IMR-90 (cell line): ENCODE data around the gene NFASC. TPM values are rescaled to one million over a fixed set of nuclear protein-coding genes. Genes with fewer than 3 reads are reported as not detected.

Experiments
- ATAC-seq: fragments of 200-7000 bp; cut with Tn5 transposase; 2 replicates; pipeline ENCODE4 v1.9.1; 2020; ENCODE audit warnings: low read depth, mild to moderate bottlenecking, moderate library complexity
- BruUV-seq: library from RNA; stranded (reverse); fragments of 400-500 nt; replicated peaks from 2 replicates; lab custom pipeline; 2021; lab: Mats Ljungman, UMichigan
- CTCF ChIA-PET: fragments of 300-600 bp; formaldehyde crosslinking; extraction: SDS; loops from one replicate; lab custom pipeline; 2021; ENCODE audit warnings: antibody characterized with exemption; lab: Yijun Ruan, JAX
- POLR2A ChIA-PET: fragments of 300-600 bp; sonication (Branson Sonifier 250); formaldehyde crosslinking; loops from one replicate; lab custom pipeline; 2022; ENCODE audit warnings: antibody characterized with exemption; ENCODE audit not compliant: unreplicated experiment; lab: Charles Lee
- DNase-seq: peaks from one replicate; pipeline ENCODE4 v3.0.0; 2013
- H2AFZ ChIP-seq: replicated peaks from 2 replicates; pipeline ENCODE3; 2013; ENCODE audit warnings: low read length, mild to moderate bottlenecking; ENCODE audit not compliant: poor library complexity
- H2AK5ac ChIP-seq: 2 replicates; pipeline ENCODE4 v1.6.1; 2013; ENCODE audit warnings: low read depth, low read length, inconsistent platforms
- H2AK9ac ChIP-seq: replicated peaks from 2 replicates; pipeline ENCODE3; 2013; ENCODE audit warnings: mild to moderate bottlenecking, low read depth, low read length, moderate library complexity; ENCODE audit not compliant: poor library complexity
- H2BK120ac ChIP-seq: 2 replicates; pipeline ENCODE4 v1.6.1; 2013; ENCODE audit warnings: low read depth, low read length, inconsistent platforms
- H2BK15ac ChIP-seq: 3 replicates; pipeline ENCODE4 v1.6.1; 2013; ENCODE audit warnings: low read depth, low read length, inconsistent platforms
- H2BK20ac ChIP-seq: 2 replicates; pipeline ENCODE4 v1.6.1; 2013; ENCODE audit warnings: low read depth, mild to moderate bottlenecking, inconsistent platforms, low read length, moderate library complexity
- H2BK5ac ChIP-seq: 2 replicates; pipeline ENCODE4 v1.6.1; 2013; ENCODE audit warnings: mild to moderate bottlenecking, low read depth, low read length, inconsistent platforms; ENCODE audit not compliant: poor library complexity, severe bottlenecking
- H3K14ac ChIP-seq: replicated peaks from 2 replicates; pipeline ENCODE4 v1.6.1; 2013; ENCODE audit warnings: low read depth, low read length, inconsistent platforms
- H3K18ac ChIP-seq: 2 replicates; pipeline ENCODE4 v1.6.1; 2013; ENCODE audit warnings: low read depth, low read length, control low read depth
- H3K23ac ChIP-seq: 2 replicates; pipeline ENCODE4 v1.6.1; 2013; ENCODE audit warnings: low read depth, low read length, inconsistent platforms
- H3K27ac ChIP-seq: 2 replicates; pipeline ENCODE4 v1.5.1; 2013; ENCODE audit warnings: mild to moderate bottlenecking, control low read depth, low read length; ENCODE audit not compliant: insufficient read depth
- H3K27me3 ChIP-seq: 2 replicates; pipeline ENCODE4 v1.6.1; 2013; ENCODE audit warnings: low read length; ENCODE audit not compliant: control insufficient read depth, insufficient read depth
- H3K36me3 ChIP-seq: 2 replicates; pipeline ENCODE4 v1.6.1; 2013; ENCODE audit warnings: low read length, mixed read lengths; ENCODE audit not compliant: control insufficient read depth, insufficient read depth
- H3K4ac ChIP-seq: 2 replicates; pipeline ENCODE4 v1.6.1; 2013; ENCODE audit warnings: low read depth, low read length, inconsistent platforms
- H3K4me1 ChIP-seq: 2 replicates; pipeline ENCODE4 v1.6.1; 2013; ENCODE audit warnings: low read length, mixed read lengths; ENCODE audit not compliant: control insufficient read depth, insufficient read depth
- H3K4me2 ChIP-seq: 2 replicates; pipeline ENCODE4 v1.6.1; 2013; ENCODE audit warnings: low read depth, mild to moderate bottlenecking, control low read depth, low read length, moderate library complexity
- H3K4me3 ChIP-seq: 2 replicates; pipeline ENCODE4 v1.5.1; 2013; ENCODE audit warnings: low read depth, mild to moderate bottlenecking, control low read depth, low read length, moderate library complexity; ENCODE audit not compliant: insufficient read depth
- H3K56ac ChIP-seq: 2 replicates; pipeline ENCODE4 v1.6.1; 2013; ENCODE audit warnings: low read length, inconsistent platforms; ENCODE audit not compliant: insufficient read depth; ENCODE audit errors: extremely low read depth
- H3K79me1 ChIP-seq, 2 experiments: 2 replicates each; pipeline ENCODE4 v1.6.1; 2013; ENCODE audit warnings: low read length in 2 of 2, inconsistent platforms in 1 of 2, low read depth in 1 of 2
- H3K9ac ChIP-seq: 2 replicates; pipeline ENCODE4 v1.6.1; 2013; ENCODE audit warnings: low read depth, low read length, control low read depth
- H3K9me1 ChIP-seq: 2 replicates; pipeline ENCODE4 v1.6.1; 2013; ENCODE audit warnings: low read length, inconsistent platforms; ENCODE audit not compliant: insufficient read depth
- H3K9me3 ChIP-seq: 2 replicates; pipeline ENCODE4 v1.6.1; 2013; ENCODE audit warnings: low read length; ENCODE audit not compliant: control insufficient read depth, insufficient read depth
- H4K20me1 ChIP-seq: 2 replicates; pipeline ENCODE4 v1.6.1; 2013; ENCODE audit warnings: low read length, inconsistent platforms; ENCODE audit not compliant: insufficient read depth
- H4K5ac ChIP-seq: 2 replicates; pipeline ENCODE4 v1.6.1; 2013; ENCODE audit warnings: mild to moderate bottlenecking, low read depth, low read length, control low read depth
- H4K8ac ChIP-seq, 2 experiments: 2 replicates each; pipeline ENCODE4 v1.6.1; 2013; ENCODE audit warnings: low read depth in 2 of 2, low read length in 2 of 2, control low read depth in 1 of 2, inconsistent platforms in 1 of 2
- H4K91ac ChIP-seq: 2 replicates; pipeline ENCODE4 v1.6.1; 2013; ENCODE audit warnings: low read depth, low read length, inconsistent platforms; ENCODE audit not compliant: insufficient read depth
- BHLHE40 ChIP-seq: fragments of 150-350 bp; IDR thresholded peaks from 2 replicates; pipeline ENCODE4 v1.6.1; 2016; ENCODE audit warnings: mild to moderate bottlenecking, low read depth, low read length
- CEBPB ChIP-seq: IDR thresholded peaks from 2 replicates; pipeline ENCODE4 v1.6.1; 2012; ENCODE audit warnings: low read depth, low read length, improper control_type of control experiment
- CHD1 ChIP-seq: IDR thresholded peaks from 2 replicates; pipeline ENCODE4 v1.6.1; 2012; ENCODE audit warnings: low read depth, low read length, improper control_type of control experiment
- FOS ChIP-seq: fragments of 150-350 bp; IDR thresholded peaks from 2 replicates; pipeline ENCODE4 v1.6.1; 2016; ENCODE audit warnings: low read depth, low read length
- MAFK ChIP-seq: IDR thresholded peaks from 2 replicates; pipeline ENCODE4 v1.6.1; 2012; ENCODE audit warnings: low read depth, low read length, improper control_type of control experiment
- MAZ ChIP-seq: IDR thresholded peaks from 2 replicates; pipeline ENCODE4 v1.6.1; 2012; ENCODE audit warnings: low read depth, mild to moderate bottlenecking, low read length, improper control_type of control experiment, moderate library complexity, borderline replicate concordance
- MXI1 ChIP-seq: IDR thresholded peaks from 2 replicates; pipeline ENCODE4 v1.6.1; 2012; ENCODE audit warnings: low read depth, mild to moderate bottlenecking, low read length, moderate library complexity, borderline replicate concordance
- NFE2L2 ChIP-seq: fragments of 150-350 bp; IDR thresholded peaks from 2 replicates; pipeline ENCODE4 v1.6.1; 2016; ENCODE audit warnings: low read depth, mild to moderate bottlenecking, low read length
- POLR2A ChIP-seq: IDR thresholded peaks from 2 replicates; pipeline ENCODE4 v1.6.1; 2012; ENCODE audit warnings: mild to moderate bottlenecking, low read depth, low read length
- RAD21 ChIP-seq: IDR thresholded peaks from 2 replicates; pipeline ENCODE4 v1.6.1; 2012; ENCODE audit warnings: low read length, improper control_type of control experiment
- RCOR1 ChIP-seq: IDR thresholded peaks from 2 replicates; pipeline ENCODE4 v1.6.1; 2012; ENCODE audit warnings: mild to moderate bottlenecking, low read length, improper control_type of control experiment; ENCODE audit not compliant: insufficient replicate concordance
- RFX5 ChIP-seq: IDR thresholded peaks from 2 replicates; pipeline ENCODE4 v1.8.0; 2012; ENCODE audit warnings: low read depth, mild to moderate bottlenecking, low read length, moderate library complexity
- SMC3 ChIP-seq: fragments of 150-350 bp; IDR thresholded peaks from 2 replicates; pipeline ENCODE4 v1.6.1; 2016; ENCODE audit warnings: low read depth, mild to moderate bottlenecking, antibody characterized with exemption, low read length, moderate library complexity
- WGBS, 2 experiments: methylation state at CpG; one replicate each; pipeline versions ENCODE4 v1.1.5 to v1.1.7; 2013; ENCODE audit warnings: missing lambda C conversion rate in 2 of 2; ENCODE audit not compliant: insufficient read length in 1 of 2; ENCODE audit errors: extremely low coverage in 2 of 2; 5-methylcytosine and 5-hydroxymethylcytosine counted together
- dilution Hi-C: fragments of 300-500 bp; cut with HindIII; formaldehyde crosslinking; loops from one replicate; pipeline ENCODE4 v1.14.3; 2018; ENCODE audit warnings: low sequenced_read_pairs; ENCODE audit not compliant: unreplicated experiment
- in situ Hi-C: fragments of 300-500 bp; cut with MboI; formaldehyde crosslinking; loops from 3 replicates; pipeline ENCODE4 v1.14.3; 2019; ENCODE audit warnings: low sequenced_read_pairs, inconsistent platforms, mixed read lengths
- intact Hi-C: fragments of 100-400 bp; cut with micrococcal nuclease; formaldehyde crosslinking; loops from 2 replicates; pipeline ENCODE4 v1.10.0; 2022
- polyA plus RNA-seq, 3 experiments: library from polyadenylated mRNA; depleted of rRNA; stranded (reverse); fragments of >200 nt; gene quantifications; 2 replicates each; pipeline ENCODE4 v1.2.3, GENCODE V29; 2012; ENCODE audit warnings: low replicate concordance in 1 of 3
- total RNA-seq: library from RNA; depleted of rRNA; stranded (reverse); fragments of >200 nt; gene quantifications from 2 replicates; pipeline ENCODE4 v1.2.3, GENCODE V29; 2012
- TF ChIP-seq, protein P1 (sequence below): fragments of 150-350 bp; IDR thresholded peaks from 2 replicates; pipeline ENCODE4 v1.6.1; 2016; ENCODE audit warnings: low read depth, mild to moderate bottlenecking, low read length, moderate library complexity, borderline replicate concordance
- TF ChIP-seq, protein P2 (sequence below): fragments of 150-350 bp; IDR thresholded peaks from 2 replicates; pipeline ENCODE4 v1.6.1; 2017; ENCODE audit warnings: mild to moderate bottlenecking, antibody characterized with exemption, low read length, low read depth
- TF ChIP-seq, protein P3 (sequence below): conservative IDR thresholded peaks from 2 replicates; pipeline ENCODE4 v1.5.1; 2012; ENCODE audit warnings: mild to moderate bottlenecking, low read depth, low read length, improper control_type of control experiment

Gene NFASC
- total and polyA plus RNA-seq, 2 of the 4 experiments (the other 2 are of a cell fraction) = 0.18 to 0.79 TPM

DNA sequence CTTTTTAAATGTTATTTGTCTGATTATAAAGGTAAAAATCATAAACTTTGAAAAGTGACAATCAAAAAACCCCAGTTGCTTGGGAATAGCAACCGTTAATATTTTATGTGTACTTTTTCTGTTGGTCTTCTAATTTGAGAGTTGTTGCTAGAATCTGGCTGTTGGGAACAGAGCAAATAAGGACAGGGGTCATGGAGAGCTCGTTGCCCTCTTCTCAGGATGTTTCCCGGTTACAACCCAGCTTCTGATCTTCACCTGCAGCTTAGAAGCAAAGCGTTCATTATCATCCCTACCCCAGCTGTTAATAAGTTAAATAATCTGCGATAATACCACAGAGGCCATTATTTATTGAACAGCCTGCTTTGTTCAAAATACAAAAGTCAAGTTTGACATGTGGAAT lies 22.1 kb upstream of the NFASC start:
- dilution Hi-C loops = no loop called here
- Histone ChIP-seq H3K4me1 (no peaks in the 10 kb centered on the region), H3K79me1 (no peaks in the 10 kb centered on the region), H2AK5ac (no peak overlapping the region), H4K20me1 (no peaks in the 10 kb centered on the region), H2BK20ac (no peak overlapping the region), H2BK5ac (no peak overlapping the region), H3K9ac (no peak overlapping the region), H3K14ac (no peak overlapping the region), H4K5ac (no peak overlapping the region), H3K4me2 (no peak overlapping the region), H3K27me3 (no peaks in the 10 kb centered on the region; the same call in 1 of the 2 replicates), H3K18ac (no peak overlapping the region), H3K23ac (no peak overlapping the region), H2AFZ (no peak overlapping the region), H4K91ac (no peak overlapping the region), H2BK120ac (no peak overlapping the region), H4K8ac (no peak overlapping the region), H3K4ac (no peak overlapping the region), H3K9me1 (no peaks in the 10 kb centered on the region), H3K9me3 (no peaks in the 10 kb centered on the region), H3K36me3 (no peaks in the 10 kb centered on the region), H2BK15ac (no peak overlapping the region), H3K4me3 (no peak overlapping the region), H3K56ac (no peak overlapping the region), H3K27ac (no peak overlapping the region), H2AK9ac (no peak overlapping the region)
- ChIA-PET CTCF (no interaction called here), POLR2A (no interaction called here)
- TF ChIP-seq FOS = no peak
- no peak for TF ChIP-seq MAFK
- no peak for TF ChIP-seq POLR2A
- TF ChIP-seq RAD21 = no peak
- TF ChIP-seq, protein P1, sequence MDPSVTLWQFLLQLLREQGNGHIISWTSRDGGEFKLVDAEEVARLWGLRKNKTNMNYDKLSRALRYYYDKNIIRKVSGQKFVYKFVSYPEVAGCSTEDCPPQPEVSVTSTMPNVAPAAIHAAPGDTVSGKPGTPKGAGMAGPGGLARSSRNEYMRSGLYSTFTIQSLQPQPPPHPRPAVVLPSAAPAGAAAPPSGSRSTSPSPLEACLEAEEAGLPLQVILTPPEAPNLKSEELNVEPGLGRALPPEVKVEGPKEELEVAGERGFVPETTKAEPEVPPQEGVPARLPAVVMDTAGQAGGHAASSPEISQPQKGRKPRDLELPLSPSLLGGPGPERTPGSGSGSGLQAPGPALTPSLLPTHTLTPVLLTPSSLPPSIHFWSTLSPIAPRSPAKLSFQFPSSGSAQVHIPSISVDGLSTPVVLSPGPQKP = no peak
- TF ChIP-seq RCOR1 = no peak
- TF ChIP-seq MXI1 = no peak
- TF ChIP-seq, protein P2, sequence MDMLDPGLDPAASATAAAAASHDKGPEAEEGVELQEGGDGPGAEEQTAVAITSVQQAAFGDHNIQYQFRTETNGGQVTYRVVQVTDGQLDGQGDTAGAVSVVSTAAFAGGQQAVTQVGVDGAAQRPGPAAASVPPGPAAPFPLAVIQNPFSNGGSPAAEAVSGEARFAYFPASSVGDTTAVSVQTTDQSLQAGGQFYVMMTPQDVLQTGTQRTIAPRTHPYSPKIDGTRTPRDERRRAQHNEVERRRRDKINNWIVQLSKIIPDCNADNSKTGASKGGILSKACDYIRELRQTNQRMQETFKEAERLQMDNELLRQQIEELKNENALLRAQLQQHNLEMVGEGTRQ = no peak
- no peak for TF ChIP-seq CEBPB
- no peak for TF ChIP-seq RFX5
- TF ChIP-seq SMC3 = no peak
- TF ChIP-seq MAZ = no peak
- TF ChIP-seq NFE2L2 = no peak
- no peak for TF ChIP-seq CHD1
- TF ChIP-seq BHLHE40 = no peak
- TF ChIP-seq, protein P3, sequence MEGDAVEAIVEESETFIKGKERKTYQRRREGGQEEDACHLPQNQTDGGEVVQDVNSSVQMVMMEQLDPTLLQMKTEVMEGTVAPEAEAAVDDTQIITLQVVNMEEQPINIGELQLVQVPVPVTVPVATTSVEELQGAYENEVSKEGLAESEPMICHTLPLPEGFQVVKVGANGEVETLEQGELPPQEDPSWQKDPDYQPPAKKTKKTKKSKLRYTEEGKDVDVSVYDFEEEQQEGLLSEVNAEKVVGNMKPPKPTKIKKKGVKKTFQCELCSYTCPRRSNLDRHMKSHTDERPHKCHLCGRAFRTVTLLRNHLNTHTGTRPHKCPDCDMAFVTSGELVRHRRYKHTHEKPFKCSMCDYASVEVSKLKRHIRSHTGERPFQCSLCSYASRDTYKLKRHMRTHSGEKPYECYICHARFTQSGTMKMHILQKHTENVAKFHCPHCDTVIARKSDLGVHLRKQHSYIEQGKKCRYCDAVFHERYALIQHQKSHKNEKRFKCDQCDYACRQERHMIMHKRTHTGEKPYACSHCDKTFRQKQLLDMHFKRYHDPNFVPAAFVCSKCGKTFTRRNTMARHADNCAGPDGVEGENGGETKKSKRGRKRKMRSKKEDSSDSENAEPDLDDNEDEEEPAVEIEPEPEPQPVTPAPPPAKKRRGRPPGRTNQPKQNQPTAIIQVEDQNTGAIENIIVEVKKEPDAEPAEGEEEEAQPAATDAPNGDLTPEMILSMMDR = no peak
- ATAC-seq (no peak), DNase-seq (no peak)
- no CpG with 5 or more reads among the region's 5 CpGs for WGBS, 2 experiments
- BruUV-seq = no TSS peak
- intact Hi-C loops = no loop called here
- in situ Hi-C loops = no loop called here
